HG02884 (cell line): ENCODE results near the gene CLEC4E.
"Not testable (repeated sequence)": the region's sequence is repeated elsewhere in the genome, so short reads cannot be mapped to it uniquely, and the experiment has no call there.

Source experiments
- ATAC-seq: cut with Tn5 transposase; IDR thresholded peaks from one replicate; pipeline ENCODE4 v1.9.1; 2021; ENCODE audit warnings: mild to moderate bottlenecking, moderate library complexity; ENCODE audit not compliant: unreplicated experiment

Gene CLEC4E

GRCh38 chr12:8541562-8541961, 857 bp upstream of the CLEC4E start:
- no peak for ATAC-seq

- ATAC-seq, result not testable (repeated sequence)
Measured at GRCh38 chr12:8537820-8538219, 2.9 kb downstream of the CLEC4E start.

DNA sequence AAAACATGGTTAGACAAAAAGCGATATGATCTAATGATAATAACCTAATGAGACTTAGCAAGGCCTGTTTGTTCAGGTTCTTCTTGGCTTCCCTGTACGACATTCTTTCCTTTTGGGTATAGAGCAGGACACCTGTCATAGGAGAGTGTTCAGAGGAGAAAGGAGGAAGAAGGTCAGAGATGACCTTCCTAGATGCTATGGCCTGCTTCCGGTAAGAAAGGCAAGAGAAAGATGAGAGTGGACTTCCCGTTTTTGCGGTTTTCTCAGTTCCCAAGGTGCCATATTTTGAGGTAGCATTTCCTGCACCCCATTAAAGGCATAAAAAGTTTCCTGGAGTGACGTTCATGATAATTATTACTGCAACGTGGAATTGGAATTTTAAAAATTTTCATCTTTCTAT, 8.7 kb downstream of the CLEC4E start:
- no peak for ATAC-seq

DNA sequence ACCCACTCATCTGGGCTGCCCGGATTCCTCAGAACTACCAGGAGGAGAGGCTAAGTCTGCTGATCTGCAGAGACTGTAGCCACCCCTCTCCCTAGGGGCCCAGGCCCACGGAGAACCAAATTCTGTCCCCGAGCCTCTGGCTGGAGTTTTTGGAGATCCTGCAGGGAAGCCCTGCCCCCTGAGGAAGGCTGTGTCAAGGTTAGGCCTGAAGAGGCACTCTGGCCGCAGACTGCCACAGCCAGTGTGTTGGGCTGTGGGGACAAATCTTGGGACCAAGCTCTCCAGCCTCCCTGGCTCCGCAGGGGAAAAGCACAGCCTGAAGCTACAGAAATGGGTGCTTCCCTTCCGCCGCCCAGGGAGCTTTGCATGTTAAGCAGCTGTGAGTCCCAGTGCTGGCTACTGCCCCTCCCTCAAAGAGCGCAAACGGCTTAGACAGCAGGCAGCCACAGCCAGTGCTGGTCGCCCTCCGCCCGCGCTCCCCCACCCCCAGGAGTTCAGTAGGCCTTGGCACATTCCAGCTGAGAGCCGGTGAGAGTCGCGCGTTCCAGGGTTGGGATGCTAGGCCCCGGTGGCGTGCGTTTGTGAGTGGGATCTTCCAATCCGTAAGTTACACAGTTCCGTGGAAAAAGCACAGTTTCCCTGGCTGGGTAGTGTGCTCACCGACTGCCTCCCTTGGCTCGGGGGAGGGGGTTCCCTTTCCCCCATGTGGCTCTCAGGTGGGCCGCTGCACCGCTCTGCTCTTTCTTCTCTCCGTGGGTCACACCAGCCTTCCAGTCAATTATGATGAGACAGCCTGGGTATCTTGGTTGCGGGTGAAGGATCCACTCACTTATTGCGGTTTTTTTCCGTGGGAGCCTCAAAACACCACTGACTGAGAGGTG, 13.2 kb downstream of the CLEC4E start:
- ATAC-seq, result no peak

DNA sequence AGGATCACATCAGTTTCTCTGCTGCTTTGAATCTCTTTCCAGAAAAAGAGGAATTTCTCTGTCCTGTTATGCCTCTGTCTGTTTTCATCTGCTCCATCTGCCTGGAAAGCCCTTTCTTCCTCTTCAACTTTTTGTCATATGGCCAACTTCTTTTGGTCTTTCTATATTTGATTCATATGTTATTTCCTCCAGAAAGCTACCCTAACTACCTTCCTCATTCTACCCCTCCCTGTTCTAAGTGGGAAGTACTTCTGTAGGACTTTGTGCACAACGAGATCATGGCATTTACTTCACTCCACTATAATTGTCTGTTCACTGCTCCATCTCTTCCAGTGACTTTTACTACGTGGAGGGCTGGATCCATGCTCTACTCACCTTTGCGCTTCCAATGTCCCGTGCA, 21.5 kb downstream of the CLEC4E start:
- ATAC-seq, result no peak

- ATAC-seq, result no peak
Measured at GRCh38 chr12:8517971-8518370, 22.7 kb downstream of the CLEC4E start.

- ATAC-seq, result no peak
Measured at GRCh38 chr12:8513256-8513655, 27.4 kb downstream of the CLEC4E start, which contains the start of gene CLEC4D. CLEC4D (plus strand) TSS chr12:8513503; CDS start chr12:8513733, 230 bp downstream.

DNA sequence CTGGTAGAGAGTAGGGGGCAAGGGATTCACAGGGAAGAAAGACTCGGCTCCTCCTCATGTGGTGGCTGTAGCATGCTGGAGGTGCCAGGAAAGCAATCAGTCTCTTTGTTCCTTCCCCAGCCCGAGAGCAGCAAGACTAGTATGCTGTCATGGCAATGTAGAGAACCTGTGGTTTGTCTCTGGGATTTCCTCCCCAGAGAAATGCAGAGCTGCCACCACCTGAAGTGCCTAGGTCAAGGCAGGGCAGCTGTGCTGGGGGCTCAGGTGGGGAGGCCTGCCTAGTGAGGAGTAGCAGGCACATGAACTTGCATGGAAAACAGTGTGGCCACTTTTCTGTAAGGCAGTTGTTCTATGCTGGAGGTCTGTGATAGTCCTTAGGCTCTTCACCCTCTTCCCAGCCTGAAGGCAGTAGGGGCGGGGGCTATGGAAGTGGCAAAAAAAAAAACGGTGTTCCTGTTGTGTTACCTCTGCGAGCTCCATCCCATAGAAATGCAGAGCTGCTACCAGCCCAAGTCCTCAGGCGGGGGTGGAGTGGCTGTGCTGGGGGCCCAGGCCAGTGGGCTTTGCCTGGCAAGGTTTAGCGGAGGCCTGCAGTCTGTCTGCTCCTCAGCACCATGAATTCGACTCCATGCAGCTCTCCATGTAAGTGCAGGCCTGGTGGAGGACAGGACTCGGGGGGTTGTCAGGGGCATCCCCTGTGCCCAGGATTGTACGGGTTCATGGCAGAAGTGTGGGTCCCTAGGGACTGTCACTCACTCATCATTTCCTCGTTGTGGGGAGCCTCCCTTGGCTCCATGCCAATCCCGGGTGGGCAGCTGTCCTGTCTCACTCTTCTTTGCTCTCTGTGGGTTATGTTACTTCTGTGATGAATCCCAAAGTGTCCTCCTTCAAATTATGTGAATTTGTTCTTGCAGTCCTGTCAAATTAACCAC, 31.5 kb downstream of the CLEC4E start:
- no peak for ATAC-seq

DNA sequence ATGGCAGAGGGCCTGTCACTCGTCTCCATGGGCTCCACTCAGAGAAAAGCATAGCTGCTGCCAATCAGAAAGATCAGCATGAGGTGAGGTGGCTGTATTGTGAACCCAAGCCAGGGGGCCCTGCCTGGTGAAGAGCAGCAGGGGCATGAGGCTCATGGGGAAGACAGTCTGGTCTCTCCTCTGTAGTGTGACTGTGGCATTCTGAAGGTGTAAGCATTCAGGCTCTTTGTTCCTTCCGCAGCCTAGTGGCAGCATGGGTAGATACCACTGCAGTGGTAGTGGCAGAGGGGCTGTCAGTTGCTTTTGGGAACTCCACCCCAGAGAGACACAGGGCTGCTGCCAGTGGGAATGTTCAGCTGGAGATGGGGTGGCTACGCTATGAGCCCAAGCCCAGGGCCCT, 32.5 kb downstream of the CLEC4E start:
- ATAC-seq, result no peak

DNA sequence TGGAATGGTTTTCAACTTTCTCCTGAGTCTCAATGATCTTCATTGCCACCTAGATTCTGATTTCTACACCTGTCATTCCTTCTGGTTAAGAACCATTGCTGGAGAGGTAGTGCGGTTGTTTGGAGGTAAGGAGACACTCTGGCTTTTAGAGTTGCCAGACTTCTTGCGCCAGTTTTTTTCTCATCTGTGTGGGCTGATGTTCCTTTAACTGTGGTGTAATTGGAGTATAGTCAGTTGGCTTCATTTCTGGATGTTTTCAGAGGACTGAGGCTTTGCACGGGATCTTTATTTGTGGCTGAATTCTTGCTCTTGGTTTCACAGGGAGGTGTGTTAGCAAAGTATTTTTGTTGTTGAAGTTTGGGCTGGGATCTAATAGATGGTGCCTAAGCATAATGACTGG, 33.1 kb downstream of the CLEC4E start:
- ATAC-seq, result no peak

DNA sequence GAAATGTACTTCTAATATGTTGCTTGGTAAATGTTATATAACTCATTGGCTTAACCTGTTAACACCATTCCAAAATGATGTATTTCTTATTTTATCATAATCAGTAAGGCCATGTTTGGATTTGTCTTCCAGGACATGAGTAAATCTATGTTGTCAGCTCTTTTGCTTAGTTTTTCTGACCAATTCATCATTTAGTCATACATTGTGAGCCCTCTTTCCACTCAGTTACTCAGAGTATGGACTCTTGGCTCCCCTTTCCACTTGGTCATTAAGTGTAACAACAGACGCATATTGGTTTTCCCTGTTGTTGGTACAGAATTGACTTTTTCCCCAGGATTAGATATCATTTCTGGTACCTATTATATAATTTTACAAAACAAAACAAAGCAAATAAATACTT, 36.4 kb downstream of the CLEC4E start:
- ATAC-seq, result no peak

DNA sequence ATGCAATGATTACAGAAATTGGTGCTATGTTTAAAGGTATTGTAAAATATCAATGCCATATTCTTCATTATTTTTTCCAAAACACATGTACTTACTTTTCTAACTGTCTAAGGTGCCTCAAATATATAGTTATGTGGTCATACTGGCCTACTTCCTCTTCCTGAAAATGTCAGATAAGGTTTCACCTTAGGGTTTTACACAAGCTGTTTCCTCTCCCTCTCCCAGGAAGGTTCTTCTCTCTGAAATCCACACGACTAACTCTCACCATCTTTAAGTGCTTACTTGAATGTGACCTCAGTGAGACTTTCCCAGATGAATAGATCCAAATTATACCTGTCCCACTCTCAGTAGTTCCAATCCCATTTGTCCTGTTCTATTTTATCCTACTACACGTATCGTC, 39.0 kb downstream of the CLEC4E start:
- no peak for ATAC-seq

- ATAC-seq, result no peak
Measured at GRCh38 chr12:8499616-8500015, 41.1 kb downstream of the CLEC4E start.

DNA sequence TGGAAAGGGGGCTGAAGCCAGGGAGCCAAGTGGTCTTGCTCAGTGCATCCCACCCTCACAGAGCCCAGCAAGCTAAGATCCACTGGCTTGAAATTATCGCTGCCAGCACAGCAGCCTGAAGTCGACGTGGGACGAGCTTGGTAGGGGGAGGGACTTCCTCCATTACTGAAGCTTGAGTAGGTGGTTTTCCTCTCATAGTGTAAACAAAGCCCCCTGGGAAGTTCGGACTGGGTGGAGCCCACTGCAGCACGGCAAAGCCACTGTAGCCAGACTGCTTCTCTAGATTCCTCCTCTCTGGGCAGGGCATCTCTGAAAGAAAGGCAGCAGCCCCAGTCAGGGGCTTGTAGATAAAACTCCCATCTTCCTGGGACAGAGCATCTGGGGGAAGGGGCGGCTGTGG, 44.6 kb downstream of the CLEC4E start:
- ATAC-seq, result not testable (repeated sequence)

DNA sequence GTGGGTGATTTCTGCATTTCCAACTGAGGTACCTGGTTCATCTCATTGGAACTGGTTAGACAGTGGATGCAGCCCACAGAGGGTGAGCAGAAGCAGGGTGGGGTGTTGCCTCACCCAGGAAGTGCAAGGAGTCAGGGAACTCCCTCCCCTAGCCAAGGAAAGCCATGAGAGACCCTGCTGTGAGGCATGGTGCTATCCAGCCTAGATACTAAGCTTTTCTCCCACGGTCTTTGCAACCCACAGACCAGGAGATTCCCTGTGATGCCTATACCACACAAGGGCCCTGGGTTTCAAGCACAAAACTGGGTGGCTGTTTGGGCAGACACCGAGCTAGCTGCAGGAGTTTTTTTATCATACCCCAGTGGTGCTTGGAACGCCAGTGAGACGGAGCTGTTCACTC, 45.0 kb downstream of the CLEC4E start:
- ATAC-seq, result not testable (repeated sequence)

GRCh38 chr12:8493084-8493483, 47.6 kb downstream of the CLEC4E start:
- ATAC-seq, result peak; percentile 91

DNA sequence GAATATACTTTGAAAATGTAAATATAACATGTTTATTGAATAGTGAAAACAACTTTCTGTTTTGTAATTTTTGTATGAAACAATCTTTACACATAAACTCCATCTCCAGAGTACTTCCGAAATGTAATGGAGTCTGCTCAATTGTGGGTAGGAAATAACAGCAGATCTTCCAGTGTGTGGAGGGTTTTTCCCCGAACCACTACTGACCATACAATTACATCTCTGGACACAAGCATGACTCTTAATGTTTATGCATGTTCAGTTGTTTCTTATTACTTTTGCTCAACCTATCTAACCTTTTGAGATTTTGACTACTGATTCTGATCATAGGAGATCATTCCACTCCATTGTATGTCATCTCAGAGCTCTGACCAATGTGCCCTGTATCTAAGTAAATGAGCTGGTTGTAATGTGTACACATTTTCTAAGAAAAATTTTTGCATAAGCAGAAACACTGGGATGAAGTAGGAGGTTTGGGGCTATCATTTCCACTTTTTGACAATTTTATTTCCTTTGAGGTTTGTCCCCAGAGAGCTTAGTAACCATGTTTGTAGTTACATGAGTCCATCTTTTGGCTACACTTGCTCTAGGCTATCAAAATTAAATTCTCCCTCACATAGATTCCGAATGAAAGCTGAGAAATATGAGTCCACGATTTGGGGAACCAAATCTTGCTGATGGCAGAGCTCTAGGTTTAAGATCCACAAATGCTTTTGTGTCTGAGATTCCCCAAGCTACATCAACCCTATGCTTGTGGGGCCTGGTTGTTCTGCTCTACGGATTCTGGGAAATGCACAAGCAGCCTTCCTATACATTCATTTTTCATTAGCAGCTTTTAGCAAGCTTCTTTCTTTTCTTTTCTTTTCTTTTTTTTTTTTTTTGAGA, 48.8 kb downstream of the CLEC4E start:
- ATAC-seq, result no peak
